Brain microvascular endothelial cell (primary cell): Measurements from ENCODE around the gene INTS13.
"Not testable (repeated sequence)": the region's sequence is repeated elsewhere in the genome, so short reads cannot be mapped to it uniquely, and the experiment has no call there.

Source experiments
- DNase-seq: peaks from one replicate; pipeline ENCODE4 v3.0.0-alpha.2; 2020
- H3K27ac ChIP-seq: fragments of 250-450 bp; sonication (Bioruptor Pico); 2 replicates; pipeline ENCODE4 v1.5.1; 2020; ENCODE audit warnings: mild to moderate bottlenecking, moderate library complexity
- H3K27me3 ChIP-seq: fragments of 250-450 bp; sonication (Bioruptor Pico); replicated peaks from 2 replicates; pipeline ENCODE4 v1.5.1; 2020; ENCODE audit warnings: mild to moderate bottlenecking
- H3K36me3 ChIP-seq: fragments of 250-450 bp; sonication (Bioruptor Pico); replicated peaks from 2 replicates; pipeline ENCODE4 v1.5.1; 2020; ENCODE audit warnings: mild to moderate bottlenecking
- H3K4me3 ChIP-seq: 2 replicates; pipeline ENCODE4 v1.5.1; 2011; ENCODE audit warnings: low read depth, mild to moderate bottlenecking, control low read depth, low read length, moderate library complexity
- in situ Hi-C: cut with HindIII; loops from 2 replicates; pipeline ENCODE4 v1.10.0; 2017; ENCODE audit warnings: low sequenced_read_pairs, low pct_ligation_motif_present
- TF ChIP-seq, protein P1 (sequence below): IDR thresholded peaks from 2 replicates; pipeline ENCODE4 v1.5.1; 2011; ENCODE audit warnings: low read depth, mild to moderate bottlenecking, moderate library complexity, low read length, control low read depth, inconsistent platforms; ENCODE audit errors: missing control alignments

Gene INTS13

DNA sequence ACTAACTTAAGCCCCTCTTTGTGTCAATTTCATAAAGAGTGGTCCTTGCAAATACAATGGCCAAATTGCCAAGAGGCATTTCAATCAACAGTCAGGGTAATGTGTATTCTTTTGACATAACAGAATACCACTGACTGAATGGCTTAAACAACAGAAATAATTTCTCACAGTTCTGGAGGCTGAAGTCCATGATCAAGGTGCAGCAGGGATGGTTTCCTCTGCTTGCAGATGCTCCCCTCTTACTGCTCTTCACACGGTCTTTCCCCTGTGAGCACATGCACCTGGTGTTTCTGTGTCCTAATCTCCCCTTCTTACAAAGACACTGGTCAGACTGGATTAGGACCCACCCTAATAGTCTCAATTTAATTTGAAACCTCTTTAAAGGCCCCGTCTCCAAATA is 32.4 kb upstream of the INTS13 start:
- Histone ChIP-seq H3K27ac (no peak overlapping the region), H3K4me3 (no peak overlapping the region), H3K27me3 (no peaks in the 10 kb centered on the region), H3K36me3 (peaks cover 17% of the 10 kb centered on the region)
- TF ChIP-seq, protein P1, sequence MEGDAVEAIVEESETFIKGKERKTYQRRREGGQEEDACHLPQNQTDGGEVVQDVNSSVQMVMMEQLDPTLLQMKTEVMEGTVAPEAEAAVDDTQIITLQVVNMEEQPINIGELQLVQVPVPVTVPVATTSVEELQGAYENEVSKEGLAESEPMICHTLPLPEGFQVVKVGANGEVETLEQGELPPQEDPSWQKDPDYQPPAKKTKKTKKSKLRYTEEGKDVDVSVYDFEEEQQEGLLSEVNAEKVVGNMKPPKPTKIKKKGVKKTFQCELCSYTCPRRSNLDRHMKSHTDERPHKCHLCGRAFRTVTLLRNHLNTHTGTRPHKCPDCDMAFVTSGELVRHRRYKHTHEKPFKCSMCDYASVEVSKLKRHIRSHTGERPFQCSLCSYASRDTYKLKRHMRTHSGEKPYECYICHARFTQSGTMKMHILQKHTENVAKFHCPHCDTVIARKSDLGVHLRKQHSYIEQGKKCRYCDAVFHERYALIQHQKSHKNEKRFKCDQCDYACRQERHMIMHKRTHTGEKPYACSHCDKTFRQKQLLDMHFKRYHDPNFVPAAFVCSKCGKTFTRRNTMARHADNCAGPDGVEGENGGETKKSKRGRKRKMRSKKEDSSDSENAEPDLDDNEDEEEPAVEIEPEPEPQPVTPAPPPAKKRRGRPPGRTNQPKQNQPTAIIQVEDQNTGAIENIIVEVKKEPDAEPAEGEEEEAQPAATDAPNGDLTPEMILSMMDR = no peak
- in situ Hi-C loops = no loop called here
- no peak for DNase-seq

DNA sequence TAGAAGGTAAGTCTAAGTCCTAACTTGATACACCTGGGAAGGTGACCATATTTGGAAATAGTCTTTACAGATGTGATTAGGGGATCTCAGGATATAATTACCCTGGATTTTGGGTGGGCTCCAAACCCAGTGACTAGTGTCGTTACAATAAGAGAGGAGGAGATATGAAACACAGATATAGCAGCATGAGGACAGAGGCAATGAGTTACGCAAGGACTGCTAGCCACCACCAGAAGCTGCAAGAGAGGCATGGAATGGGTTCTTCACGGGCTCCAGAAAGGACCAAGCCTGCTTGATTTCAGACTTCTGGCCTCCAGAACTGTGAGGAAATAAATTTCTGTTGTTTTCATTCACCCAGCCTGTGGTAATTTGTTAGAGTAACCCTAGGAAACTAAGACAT is 29.1 kb upstream of the INTS13 start:
- Histone ChIP-seq H3K27ac (no peak overlapping the region), H3K4me3 (no peak overlapping the region), H3K36me3 (peaks cover 16% of the 10 kb centered on the region), H3K27me3 (no peaks in the 10 kb centered on the region)
- TF ChIP-seq, protein P1 = no peak
- in situ Hi-C loops = no loop called here
- DNase-seq = no peak

DNA sequence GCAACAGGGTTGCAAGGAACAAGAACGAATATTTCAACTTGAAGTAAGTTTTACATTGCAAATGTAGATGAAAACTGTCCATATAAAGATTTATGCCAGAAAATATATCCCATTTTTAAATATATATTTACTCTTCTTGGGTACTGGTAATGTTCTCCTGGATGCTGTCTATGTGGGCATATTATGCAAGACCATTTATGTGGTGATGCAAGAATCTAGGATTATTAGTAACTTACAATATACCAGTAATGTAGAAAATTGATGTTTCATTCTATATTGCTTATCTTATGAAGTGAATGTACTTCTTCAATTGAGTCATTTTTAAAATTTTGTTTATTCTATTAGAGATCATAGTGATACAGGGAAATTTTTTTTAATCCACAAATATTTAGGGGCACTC is 25.6 kb upstream of the INTS13 start:
- Histone ChIP-seq H3K4me3 (no peak overlapping the region), H3K36me3 (peaks cover 11% of the 10 kb centered on the region), H3K27ac (no peak overlapping the region), H3K27me3 (no peaks in the 10 kb centered on the region)
- in situ Hi-C loops = no loop called here
- DNase-seq = no peak
- TF ChIP-seq, protein P1 = no peak

DNA sequence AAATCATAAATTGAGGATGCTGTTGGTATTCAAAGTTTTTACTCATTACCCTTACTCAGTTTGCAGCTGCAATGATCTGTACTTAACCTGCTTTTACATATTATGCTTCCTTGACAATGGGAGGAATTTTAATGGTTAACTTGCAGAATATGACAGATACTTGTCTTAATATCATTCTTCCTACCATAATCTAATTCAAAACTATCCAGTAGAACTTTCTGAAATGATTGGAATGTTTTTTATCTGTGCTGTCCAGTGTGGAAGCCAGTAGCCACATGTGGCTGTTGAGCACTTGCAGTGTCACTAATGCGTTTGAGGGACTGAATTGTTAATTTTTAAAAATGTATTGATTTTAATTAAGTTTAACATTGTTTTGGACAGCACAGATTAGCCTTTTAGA is 24.0 kb upstream of the INTS13 start:
- no peak overlapping the region for H3K4me3 ChIP-seq
- in situ Hi-C loops = no loop called here
- DNase-seq = no peak
- TF ChIP-seq, protein P1 = no peak
- peaks cover 18% of the 10 kb centered on the region for H3K36me3 ChIP-seq
- H3K27me3 ChIP-seq = no peaks in the 10 kb centered on the region
- H3K27ac ChIP-seq = no peak overlapping the region

DNA sequence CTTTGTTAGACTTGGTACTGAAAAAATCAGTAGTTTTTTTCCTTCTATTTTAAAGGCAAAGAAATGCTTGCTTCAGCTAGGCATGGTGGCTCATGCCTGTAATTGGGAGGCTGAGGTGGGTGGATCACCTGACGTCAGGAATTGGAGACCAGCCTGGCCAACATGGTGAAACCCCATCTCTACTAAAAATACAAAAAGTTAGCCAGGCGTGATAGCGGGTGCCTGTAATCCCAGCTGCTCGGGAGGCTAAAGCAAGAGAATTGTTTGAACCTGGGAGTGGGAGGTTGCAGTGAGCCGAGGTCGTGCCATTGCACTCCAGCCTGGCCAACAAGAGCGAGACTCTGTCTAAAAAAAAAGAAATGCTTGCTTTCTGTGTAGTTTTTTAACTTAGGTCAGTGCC is 23.6 kb upstream of the INTS13 start:
- H3K27ac ChIP-seq, in situ Hi-C loops, H3K27me3 ChIP-seq, DNase-seq, H3K4me3 ChIP-seq: not testable (repeated sequence)
- peaks cover 20% of the 10 kb centered on the region for H3K36me3 ChIP-seq

DNA sequence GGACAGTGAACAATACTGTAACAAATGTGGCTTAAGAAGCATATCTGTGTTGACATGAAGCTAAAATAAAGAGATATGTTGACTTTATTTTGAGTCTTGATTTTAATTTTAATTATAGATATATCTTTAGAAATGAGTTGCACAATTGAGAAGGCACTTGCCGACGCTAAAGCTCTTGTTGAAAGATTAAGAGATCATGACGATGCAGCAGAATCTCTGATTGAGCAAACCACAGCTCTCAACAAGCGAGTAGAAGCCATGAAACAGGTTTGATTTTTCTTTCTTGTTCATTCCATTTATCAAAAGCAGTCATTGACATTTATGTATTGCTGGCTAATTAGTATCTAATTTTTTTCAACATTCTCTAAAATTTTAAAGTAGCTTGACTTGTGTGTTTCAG is 16.2 kb upstream of the INTS13 start:
- in situ Hi-C loops = no loop called here
- no peak overlapping the region for H3K4me3 ChIP-seq
- peaks cover 12% of the 10 kb centered on the region for H3K36me3 ChIP-seq
- TF ChIP-seq, protein P1 = no peak
- H3K27ac ChIP-seq = no peak overlapping the region
- DNase-seq = no peak
- H3K27me3 ChIP-seq = no peaks in the 10 kb centered on the region
